Stimulated activated CD8-positive, alpha-beta memory T cell treated with anti-CD3 and anti-CD28 coated beads, Interleukin-15, amount 100 ng/mL, for 4 hours (primary cell): ENCODE data around the gene LCA5.
"Not testable (repeated sequence)": the region's sequence is repeated elsewhere in the genome, so short reads cannot be mapped to it uniquely, and the experiment has no call there.

Experiments used
- DNase-seq, 2 donors: peaks; one replicate each; pipeline ENCODE4 v3.0.0-alpha.2; 2020; ENCODE audit warnings: low read depth in 2 of 2

LCA5 gene

DNA sequence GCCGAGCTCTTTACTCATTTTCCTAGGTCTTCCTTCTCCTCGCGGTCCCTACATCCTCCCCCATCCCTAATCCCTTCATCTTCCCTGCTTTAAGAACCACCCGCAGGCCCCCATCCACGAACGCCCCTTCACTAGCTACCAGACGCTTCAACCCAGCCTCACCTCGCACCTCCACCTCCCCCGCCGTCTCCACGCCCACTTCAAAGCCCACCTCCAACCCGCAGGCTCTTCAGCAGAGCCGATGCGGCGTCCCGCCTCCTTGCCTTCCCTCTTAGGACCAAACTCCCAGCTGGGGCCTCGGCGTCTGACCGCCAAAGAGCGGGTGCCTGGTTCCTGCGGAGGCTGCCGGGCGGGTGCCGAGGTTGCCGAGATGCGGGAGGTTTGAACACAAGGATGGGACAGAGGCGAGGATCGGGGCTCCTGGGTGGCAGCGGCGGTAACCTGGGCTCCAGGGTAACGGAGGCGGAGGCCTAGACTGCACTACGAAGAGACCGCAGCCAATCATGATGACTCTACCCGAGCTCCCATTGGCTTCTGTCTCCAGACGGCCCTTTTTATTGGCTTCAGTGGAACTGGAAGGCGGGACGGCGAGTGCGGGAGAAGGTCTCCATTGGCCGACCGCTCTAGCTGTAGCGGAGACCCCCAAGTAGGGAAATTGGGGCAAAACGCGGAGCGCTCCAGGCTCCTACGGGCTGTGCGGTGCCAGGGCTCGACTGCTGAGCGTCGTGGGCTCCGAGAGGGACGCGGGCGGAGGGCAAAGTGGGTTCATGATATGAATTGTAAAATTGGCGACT is at the start of gene LCA5:
TSS of gene LCA5 (minus strand) at position 477 of the 794 bp plus-strand sequence. CDS start 18,536 bp downstream, outside the sequence.
- DNase-seq, result peak; percentile 64 to 67

DNA sequence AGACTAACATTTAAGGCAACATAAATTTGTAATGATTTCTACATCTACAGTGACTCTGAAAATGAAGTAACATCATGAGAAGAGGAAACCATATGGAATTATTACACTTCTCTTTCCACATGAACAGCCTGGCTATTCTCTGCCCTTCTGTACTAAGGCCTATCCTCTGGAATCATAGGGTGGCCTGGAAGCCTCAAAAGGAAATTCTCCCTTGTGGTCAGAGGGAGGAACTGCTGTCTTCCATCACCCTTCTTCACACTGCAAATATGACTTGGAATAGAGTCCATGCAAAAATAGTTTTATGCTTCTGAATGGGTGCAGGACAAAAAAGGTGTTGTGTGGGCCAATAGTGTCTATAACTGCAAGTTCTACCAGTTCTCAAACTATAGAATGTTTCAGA is 49.3 kb upstream of the LCA5 start:
- no peak for DNase-seq

DNA sequence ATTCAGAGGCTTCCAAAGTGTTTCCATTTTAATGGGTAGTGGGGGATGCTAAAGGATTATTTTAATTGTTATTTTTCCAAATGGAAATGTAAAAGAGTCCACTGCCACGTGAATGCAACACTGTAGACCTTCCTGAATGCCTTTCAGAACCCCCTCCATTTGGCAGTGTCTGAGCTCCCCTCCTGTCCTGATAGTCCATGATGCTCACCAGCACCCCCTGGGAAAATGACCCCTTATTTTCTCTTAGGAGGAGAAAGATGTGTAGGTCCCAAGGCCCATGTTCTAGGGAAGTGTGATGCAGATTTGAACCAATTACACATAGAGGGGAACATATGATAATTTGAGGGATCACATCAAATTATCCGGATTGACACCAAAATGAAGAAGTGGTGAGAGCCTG is 47.1 kb upstream of the LCA5 start:
- DNase-seq, result no peak

DNA sequence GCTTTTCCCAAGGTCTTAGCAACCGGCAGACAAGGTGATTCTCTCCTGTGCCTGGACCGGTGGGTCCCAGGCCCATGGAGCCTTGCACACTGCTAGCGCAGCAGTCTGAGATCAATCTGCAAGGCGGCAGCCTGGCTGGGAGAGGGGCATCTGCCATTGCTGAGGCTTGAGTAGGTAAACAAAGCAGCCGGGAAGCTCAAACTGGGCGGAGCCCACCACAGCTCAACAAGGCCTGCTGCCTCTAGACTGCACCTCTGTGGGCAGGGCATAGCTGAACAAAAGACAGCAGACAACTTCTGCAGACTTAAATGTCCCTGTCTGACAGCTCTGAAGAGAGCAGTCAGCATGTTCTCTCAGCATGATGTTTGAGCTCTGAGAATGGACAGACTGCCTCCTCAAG is 40.7 kb upstream of the LCA5 start:
- DNase-seq, result not testable (repeated sequence)

DNA sequence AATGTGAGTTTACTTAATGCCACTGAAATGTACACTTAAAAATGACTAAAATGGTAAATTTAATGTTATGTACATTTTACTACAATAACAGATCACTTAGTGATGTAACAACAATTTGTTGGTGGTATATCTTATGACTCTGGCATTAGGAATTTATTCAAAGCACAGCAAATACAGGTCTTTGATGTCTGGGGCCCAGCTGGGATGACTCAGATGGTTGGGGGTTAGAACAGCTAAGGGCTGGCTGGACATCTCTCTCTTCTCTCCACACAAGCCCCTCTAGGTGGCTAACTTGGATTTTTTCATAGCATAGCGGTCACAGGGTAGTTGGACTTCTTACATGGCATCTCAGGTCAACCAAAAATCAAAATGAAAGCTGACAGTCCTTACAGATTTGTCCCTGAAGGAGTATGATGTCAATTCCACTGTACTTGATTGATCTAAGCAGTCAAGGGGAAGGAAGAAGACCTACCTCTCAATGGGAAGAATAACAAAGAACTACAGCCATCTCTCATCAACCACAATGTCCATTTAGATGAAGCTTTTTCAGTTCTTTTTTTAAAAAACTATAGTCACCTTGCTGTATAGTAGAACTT is 37.5 kb upstream of the LCA5 start:
- no peak for DNase-seq

DNA sequence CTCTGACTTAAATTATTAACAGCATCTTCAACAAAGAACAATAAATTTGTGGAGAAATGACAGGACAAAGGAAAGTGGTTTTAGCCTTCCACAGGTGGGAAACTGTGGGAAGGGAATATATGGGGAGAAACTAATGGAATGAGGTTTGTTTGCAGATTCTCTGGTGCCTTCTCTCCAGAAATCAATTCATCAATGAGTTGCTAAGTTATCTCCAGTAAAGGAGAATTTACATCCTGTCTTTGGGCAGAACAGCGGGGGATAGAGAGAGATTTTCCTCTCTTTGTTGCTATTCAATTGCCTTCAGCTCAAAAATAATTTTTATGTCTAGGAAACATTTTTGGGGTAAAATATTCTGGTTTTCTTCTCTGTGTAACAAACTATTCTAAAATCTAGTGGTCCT is 36.9 kb upstream of the LCA5 start:
- DNase-seq, result no peak

DNA sequence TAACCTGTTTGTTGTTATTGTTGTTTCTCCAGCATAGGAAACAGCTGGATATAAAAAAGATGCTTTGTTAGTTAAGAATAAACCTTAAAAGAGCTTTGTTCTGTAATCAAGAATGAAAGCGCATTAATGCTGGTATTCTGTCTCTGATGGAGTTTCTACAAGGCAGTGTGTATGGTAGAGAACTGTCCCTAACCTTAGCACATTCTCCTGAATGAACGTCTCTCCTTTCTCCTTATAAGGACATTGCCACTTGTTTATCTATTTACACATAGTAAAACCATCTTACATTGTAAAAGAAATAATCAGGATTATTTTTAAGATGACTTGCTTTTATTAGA is 33.8 kb upstream of the LCA5 start:
- no peak for DNase-seq

DNA sequence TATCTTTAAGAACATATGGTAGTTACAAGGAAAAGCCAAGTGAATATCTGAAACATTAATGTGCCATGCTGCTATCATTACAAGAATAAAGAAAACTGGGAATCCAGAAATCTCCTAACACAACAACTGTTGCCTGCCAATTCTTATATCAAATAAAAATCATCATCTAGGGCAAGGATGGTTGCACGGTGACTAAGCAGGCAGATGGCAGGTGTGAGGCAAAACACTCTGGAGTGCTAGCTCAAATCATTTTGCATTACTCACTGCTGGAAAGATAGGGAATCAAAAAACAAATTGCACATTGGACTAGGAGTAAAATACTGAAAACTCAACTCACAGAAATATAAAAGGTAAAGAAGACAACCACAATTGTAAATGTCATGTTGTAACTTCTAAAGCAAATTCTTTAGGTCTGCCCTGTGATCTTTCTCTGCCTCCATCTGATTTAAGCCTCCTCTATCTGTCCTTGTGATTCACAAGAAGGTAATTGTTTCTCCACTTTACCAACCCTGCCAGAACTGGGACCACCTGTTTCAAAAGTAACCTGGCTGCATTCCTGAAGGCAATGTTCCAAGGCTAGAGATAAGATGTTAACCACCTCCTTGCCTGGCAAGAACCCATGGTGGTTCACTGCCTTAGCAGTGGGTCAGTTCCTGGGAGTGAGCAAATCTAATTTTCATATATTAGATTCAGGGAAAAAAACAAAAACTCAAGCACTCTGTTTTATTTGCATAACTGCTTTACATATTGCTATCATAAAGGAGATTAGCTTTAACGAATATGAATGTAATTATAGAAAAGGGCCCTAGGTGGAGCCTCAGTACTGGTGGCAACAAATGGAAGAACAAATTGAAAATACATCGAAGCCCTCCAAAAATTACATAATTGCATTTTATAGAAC is 33.1 kb upstream of the LCA5 start:
- no peak for DNase-seq

DNA sequence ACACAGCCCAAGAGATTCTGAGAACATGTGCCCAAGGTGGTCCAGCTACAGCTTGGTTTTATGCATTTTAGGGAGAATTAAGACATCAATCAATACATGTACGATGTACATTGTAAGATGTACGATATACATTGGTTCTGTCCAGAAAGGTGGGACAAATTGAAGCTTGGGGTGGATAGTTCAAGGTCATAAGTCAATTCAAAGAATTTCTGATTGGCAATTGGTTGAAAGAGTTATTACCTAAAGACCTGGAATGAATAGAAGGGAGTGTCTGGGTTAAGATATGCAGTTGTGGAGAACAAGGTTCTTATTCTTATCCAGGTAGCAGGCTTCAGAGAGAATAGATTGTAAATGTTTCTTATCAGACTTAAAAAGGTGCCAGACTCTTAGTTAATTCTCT is 31.8 kb upstream of the LCA5 start:
- no peak for DNase-seq

DNA sequence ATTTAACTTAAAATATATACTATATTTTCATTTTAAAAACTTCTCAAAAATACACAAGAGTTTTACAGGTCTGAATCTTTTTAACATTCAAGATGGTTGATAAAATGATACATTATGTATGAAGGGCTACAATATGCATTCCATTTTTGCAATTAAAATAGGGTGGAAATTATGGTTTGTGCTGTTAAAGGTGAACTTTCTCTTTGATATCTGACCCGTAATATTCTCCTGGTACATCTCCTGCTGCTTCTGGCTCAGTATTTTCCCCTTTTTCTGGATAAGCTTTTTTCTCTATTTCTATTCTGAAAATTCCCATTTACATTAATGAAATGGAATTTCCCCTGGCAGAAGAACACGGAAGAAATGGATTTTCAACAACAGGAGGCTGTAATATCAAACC is 27.4 kb upstream of the LCA5 start:
- DNase-seq, result no peak

DNA sequence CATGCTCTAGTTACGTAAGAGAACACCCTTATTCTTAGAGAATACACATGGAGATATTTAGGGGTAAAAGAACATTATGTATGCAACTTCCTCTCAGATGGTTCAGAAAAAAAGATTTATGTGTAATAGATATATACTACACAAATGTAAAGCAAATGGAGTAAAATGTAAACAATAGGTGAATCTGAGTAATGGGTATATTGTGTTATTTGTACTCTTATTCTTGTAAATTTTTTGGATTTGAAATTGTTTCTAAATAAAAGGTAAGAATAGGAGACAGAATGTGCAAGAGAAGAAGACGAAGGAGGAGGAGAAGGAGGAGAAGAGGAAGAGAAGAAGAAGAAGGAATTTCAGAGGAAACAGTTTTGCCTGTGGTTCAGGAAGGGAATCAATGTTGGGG is 22.5 kb upstream of the LCA5 start:
- no peak for DNase-seq

DNA sequence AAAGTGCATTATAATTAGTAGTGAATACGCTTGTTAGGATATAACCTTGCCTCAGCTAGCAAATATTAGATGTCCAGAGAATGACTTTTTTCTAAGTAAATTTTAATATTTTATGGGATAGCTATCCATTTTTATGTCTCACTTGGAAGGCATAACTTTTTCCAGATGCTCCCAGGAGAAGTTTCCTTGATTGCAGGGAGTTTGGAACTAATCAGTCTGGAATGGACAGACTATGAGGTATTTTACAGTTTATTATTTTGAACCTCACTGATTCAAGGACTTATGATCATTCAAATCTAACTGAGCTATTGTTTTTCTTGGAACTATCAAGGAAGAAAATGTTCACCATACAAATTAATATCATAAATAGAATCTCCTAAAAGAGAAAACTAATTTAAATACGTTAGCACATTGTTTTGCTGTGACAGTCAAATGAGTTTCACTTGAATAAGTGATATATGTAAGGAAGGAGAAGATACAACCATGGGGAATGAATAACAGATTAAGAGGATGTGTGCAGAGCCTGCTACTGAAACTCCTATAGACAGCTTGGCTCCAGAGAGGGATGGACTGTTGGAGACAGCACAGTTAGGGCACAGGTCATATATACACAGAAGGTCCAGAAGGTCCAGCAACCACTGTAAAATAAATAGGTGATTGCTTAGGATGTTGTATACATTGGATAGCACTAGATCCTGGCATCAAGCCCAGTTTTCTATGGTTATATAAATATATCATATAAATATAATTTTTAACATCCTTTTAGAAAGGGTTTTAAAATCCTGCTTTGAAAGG is 20.6 kb upstream of the LCA5 start:
- no peak for DNase-seq

DNA sequence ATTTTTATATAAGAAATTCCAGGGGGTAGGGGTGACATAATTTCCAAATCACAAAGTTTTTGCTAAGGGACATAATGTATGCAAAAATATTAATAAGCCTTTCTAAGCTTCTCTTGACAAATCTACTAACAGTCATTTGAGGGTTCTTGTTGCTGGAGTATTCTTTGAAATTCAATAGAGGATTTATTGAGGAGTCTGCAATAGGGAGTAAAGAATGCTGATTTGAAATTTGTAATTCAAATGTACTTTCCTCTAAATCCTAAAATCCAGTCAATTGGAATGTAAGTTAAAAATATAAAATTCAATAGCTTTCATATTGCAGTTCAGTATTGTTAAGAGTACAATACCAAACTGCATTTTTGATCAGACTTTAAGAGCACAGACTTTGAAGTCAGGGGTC is 17.1 kb upstream of the LCA5 start:
- DNase-seq, result no peak

DNA sequence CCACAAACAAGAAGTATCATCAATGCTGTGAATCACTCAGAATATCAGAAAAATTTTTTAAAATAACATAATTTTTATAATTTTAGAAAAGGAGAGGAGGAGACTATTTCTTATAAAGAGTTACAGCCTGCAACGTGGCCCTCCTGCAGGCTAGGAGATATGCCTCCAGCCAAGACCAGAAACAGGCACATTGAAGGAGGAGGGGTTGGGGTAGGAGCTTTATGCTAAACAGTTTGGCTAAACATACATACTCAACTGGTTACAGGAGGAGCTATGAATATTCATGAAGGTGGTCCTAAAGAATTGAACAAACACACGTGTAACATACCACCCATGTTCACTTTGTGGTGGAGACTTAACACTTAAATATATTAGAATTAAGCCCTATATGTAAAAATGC is 14.2 kb upstream of the LCA5 start:
- DNase-seq, result no peak

DNA sequence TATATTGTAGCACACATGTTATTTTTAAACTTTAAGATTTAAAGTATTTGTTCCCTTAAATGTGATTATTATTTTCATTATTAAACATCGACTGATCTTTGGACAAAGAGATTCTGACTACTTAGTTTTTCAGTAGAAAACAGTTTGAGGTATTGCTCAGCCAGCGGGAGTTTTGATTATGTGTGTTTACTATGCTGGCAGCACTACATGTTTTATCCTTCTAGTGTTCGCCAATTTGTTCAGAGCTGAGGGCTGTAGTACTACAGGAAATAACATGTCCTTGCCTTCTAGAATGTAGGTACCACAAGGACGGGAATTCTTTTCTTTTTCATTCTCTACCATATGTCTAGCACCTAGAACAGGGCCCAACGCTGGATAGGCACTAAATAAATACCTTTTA is 11.1 kb upstream of the LCA5 start:
- no peak for DNase-seq

DNA sequence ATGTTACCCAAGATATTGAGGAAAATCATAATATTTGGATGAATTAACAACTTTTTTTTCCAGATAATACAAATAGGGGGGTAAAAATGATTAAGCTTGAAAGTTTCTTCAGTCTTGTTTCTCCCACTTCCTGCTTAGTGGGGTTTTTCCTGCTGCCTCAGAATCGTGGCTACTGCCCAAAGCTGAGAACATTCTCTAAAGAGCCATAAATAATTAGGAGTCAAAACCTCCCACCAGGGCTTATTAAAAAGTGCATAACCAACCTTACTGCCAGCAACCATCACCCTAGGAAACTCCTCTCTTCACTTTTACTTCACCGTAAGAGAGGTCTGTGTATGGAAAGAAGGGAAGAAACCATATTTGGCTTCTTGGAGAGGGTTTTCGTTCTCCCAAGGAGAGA is 9.0 kb upstream of the LCA5 start:
- no peak for DNase-seq

DNA sequence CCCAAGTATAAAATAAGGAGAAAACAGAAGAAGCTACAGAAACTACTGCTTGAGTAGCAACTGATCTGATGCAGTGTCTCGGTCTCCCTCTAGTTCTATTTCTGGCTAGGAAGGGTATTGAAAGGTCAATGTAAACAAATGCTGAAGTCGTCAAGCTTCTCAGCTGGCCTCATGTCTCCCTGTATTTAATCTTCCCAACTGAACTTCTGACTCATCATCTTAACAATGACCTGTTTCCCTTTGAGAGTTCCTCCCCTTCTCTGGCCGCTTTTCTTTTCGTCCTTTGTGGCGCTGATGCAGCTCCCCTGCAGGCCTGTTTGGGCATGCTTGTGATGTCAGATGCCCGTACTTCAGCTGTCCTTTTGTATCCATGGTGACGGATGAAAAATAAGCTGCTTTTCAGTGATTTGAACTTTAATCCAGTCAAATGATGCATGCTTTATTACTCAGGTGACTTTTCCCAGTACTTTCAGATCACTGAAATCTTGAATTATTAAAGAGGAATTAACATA is 7.8 kb upstream of the LCA5 start:
- no peak for DNase-seq

DNA sequence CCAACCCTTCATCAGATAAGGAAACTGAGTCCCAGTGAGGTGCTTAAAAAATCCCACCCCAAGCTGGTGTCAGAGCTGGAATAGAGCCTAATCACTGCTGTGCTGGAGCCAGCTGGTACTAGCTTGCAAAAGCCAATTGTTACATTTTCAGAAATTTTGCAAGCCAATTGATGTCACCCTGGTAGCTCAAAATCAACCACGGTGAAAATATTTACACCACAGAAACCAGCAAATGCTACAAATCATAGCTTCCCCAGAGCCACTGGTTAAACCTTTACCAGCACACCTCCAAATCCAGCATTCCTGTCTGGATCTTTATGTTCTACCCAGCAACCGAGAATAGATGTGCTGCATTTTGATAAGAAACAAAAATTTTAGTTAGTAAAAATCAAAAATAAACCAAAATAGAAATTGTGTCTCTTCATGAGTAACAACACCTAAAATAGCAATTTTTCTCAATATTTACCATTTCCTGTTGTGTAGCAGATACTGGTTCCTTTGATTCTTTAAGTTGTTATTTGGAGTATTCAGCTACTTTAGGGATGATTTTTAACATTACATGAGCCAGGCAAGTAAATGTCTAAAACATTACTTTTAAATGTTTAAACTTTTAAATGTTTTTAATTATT is 7.2 kb upstream of the LCA5 start:
- no peak for DNase-seq

DNA sequence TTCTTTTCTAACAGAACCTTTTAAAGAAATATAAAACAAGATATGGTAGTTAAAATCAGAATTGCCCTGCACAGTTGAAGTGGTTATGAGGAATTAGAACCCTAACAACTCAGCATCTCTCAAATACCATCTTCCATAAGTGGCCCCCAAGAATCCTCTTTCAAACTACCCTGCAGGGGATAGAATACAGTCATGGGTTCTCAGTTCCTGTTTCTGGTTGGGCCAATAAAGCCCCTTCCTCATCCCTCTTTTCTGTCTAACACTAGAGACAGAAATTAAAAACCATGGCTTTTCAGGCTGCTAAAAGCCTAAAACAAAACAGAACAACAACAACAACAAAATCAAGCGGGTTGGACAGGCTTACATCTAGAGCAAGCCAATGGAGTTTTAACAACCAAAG is 6.7 kb upstream of the LCA5 start:
- no peak for DNase-seq

DNA sequence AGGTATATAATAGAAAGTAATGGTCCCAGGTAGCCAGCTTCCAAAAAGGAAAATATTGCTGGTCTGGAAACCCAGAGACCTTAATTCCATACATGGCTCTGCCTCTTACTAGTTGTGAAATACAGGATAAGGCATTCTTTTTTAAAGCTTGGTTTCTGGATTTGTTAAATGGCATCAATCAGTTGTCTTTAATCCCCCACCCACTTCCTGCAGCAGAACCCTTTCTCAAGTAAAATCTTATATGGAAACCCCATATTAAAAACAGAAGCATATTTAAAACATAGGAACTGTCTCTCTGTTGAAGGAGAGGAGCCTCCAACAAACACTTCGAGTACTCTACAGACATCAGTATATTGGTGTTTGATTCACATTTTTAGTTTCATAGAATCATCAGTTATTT is 6.2 kb upstream of the LCA5 start:
- no peak for DNase-seq
